Neural progenitor cell (in vitro differentiated cells): ENCODE data around the gene FIBCD1. TPM values are rescaled to one million over a fixed set of nuclear protein-coding genes. Genes with fewer than 3 reads are reported as not detected.

ENCODE experiments used
- DNase-seq: peaks from one replicate; pipeline ENCODE4 v3.0.0-alpha.2; 2016; ENCODE audit warnings: low spot score
- H2AFZ ChIP-seq: fragments of 200-600 bp; sonication (generic); replicated peaks from 2 replicates; pipeline ENCODE4 v1.6.1; 2016; ENCODE audit warnings: antibody characterized with exemption
- H3F3A ChIP-seq: fragments of 200-600 bp; sonication (generic); 2 replicates; pipeline ENCODE4 v1.6.1; 2016; ENCODE audit warnings: antibody characterized with exemption, low read depth
- H3K27ac ChIP-seq: fragments of 200-600 bp; sonication (generic); 2 replicates; pipeline ENCODE4 v1.5.1; 2016; ENCODE audit warnings: mild to moderate bottlenecking
- H3K27me3 ChIP-seq: fragments of 200-600 bp; sonication (generic); 2 replicates; pipeline ENCODE4 v1.6.1; 2016; ENCODE audit warnings: mild to moderate bottlenecking, moderate library complexity
- H3K36me3 ChIP-seq: fragments of 200-600 bp; sonication (generic); 2 replicates; pipeline ENCODE4 v1.5.1; 2016
- H3K4me1 ChIP-seq: fragments of 200-600 bp; sonication (generic); 2 replicates; pipeline ENCODE4 v1.6.1; 2016; ENCODE audit warnings: mixed run types
- H3K4me2 ChIP-seq: fragments of 200-600 bp; sonication (generic); 2 replicates; pipeline ENCODE4 v1.6.1; 2016
- H3K4me3 ChIP-seq: fragments of 200-600 bp; sonication (generic); 2 replicates; pipeline ENCODE4 v1.5.1; 2016
- H3K79me2 ChIP-seq: fragments of 200-600 bp; sonication (generic); 2 replicates; pipeline ENCODE4 v1.6.1; 2016; ENCODE audit warnings: low read depth
- H3K9ac ChIP-seq: fragments of 200-600 bp; sonication (generic); 2 replicates; pipeline ENCODE4 v1.6.1; 2016
- H3K9me3 ChIP-seq: fragments of 200-600 bp; sonication (generic); 2 replicates; pipeline ENCODE4 v1.5.1; 2016; ENCODE audit warnings: low read depth
- H4K20me1 ChIP-seq: fragments of 200-600 bp; sonication (generic); 2 replicates; pipeline ENCODE4 v1.6.1; 2016; ENCODE audit warnings: low read depth
- H3K27ac Mint-ChIP-seq: 3 replicates; pipeline ENCODE4 v1.8.0; 2021; ENCODE audit warnings: mixed read lengths
- H3K27me3 Mint-ChIP-seq: 2 replicates; pipeline ENCODE4 v1.8.0; 2022; ENCODE audit warnings: low read depth, mild to moderate bottlenecking, inconsistent platforms, moderate library complexity, mixed read lengths; ENCODE audit not compliant: insufficient read depth
- H3K36me3 Mint-ChIP-seq: 3 replicates; pipeline ENCODE4 v1.8.0; 2021; ENCODE audit warnings: mixed read lengths
- H3K4me1 Mint-ChIP-seq: 3 replicates; pipeline ENCODE4 v1.8.0; 2021; ENCODE audit warnings: mixed read lengths
- H3K4me3 Mint-ChIP-seq: 3 replicates; pipeline ENCODE4 v1.8.0; 2021; ENCODE audit warnings: mild to moderate bottlenecking, moderate library complexity, mixed read lengths
- H3K9me3 Mint-ChIP-seq: 3 replicates; pipeline ENCODE4 v1.8.0; 2020; ENCODE audit warnings: mixed read lengths
- CTCF ChIP-seq: fragments of 200-600 bp; sonication (generic); IDR thresholded peaks from 2 replicates; pipeline ENCODE4 v1.5.1; 2017; ENCODE audit warnings: antibody characterized with exemption, mild to moderate bottlenecking
- EZH2 ChIP-seq: fragments of 200-600 bp; sonication (generic); IDR thresholded peaks from 2 replicates; pipeline ENCODE4 v1.6.1; 2017; ENCODE audit warnings: antibody characterized with exemption, mild to moderate bottlenecking, moderate library complexity
- EZH2phosphoT487 ChIP-seq: fragments of 200-600 bp; sonication (generic); IDR thresholded peaks from 2 replicates; pipeline ENCODE4 v1.6.1; 2017; ENCODE audit warnings: antibody characterized with exemption
- total RNA-seq: library from RNA; depleted of rRNA; stranded (reverse); fragments of >200 nt; gene quantifications from 2 replicates; pipeline ENCODE4 v1.2.3, GENCODE V29; 2015; ENCODE audit warnings: low replicate concordance

FIBCD1 gene
- total RNA-seq, 1 donor from 2014 or later, result 1.8 TPM

- Histone ChIP-seq H2AFZ (no peak overlapping the region), H3K4me3 (no peak overlapping the region), H3K4me2 (no peak overlapping the region), H3K79me2 (no peaks in the 10 kb centered on the region), H3K36me3 (peaks cover 6% of the 10 kb centered on the region), H3K4me1 (no peaks in the 10 kb centered on the region), H3K9me3 (no peaks in the 10 kb centered on the region), H3K27ac (no peak overlapping the region), H4K20me1 (peaks cover 17% of the 10 kb centered on the region), H3K9ac (no peak overlapping the region), H3K27me3 (no peaks in the 10 kb centered on the region), H3F3A (no peaks in the 10 kb centered on the region)
- Mint-ChIP-seq H3K27ac (no peak overlapping the region), H3K27me3 (peaks cover 7% of the 10 kb centered on the region), H3K4me1 (peaks cover 8% of the 10 kb centered on the region), H3K9me3 (no peaks in the 10 kb centered on the region), H3K4me3 (no peak overlapping the region), H3K36me3 (peaks cover 45% of the 10 kb centered on the region)
- no peak for DNase-seq
- TF ChIP-seq CTCF, result no peak
- TF ChIP-seq EZH2phosphoT487, result no peak
- no peak for TF ChIP-seq EZH2
Observed at GRCh38 chr9:130878295-130878694, 60.8 kb downstream of the FIBCD1 start.

- Mint-ChIP-seq H3K27ac (no peak overlapping the region), H3K36me3 (peaks cover 52% of the 10 kb centered on the region), H3K27me3 (peaks cover 5% of the 10 kb centered on the region), H3K4me3 (no peak overlapping the region), H3K9me3 (no peaks in the 10 kb centered on the region), H3K4me1 (peaks cover 9% of the 10 kb centered on the region)
- Histone ChIP-seq H3K9ac (no peak overlapping the region), H3K9me3 (no peaks in the 10 kb centered on the region), H2AFZ (no peak overlapping the region), H3K4me3 (no peak overlapping the region), H3F3A (no peaks in the 10 kb centered on the region), H3K27me3 (no peaks in the 10 kb centered on the region), H3K79me2 (no peaks in the 10 kb centered on the region), H3K27ac (no peak overlapping the region), H3K36me3 (peaks cover 6% of the 10 kb centered on the region), H4K20me1 (peaks cover 17% of the 10 kb centered on the region), H3K4me1 (no peaks in the 10 kb centered on the region), H3K4me2 (no peak overlapping the region)
- DNase-seq, result no peak
- TF ChIP-seq EZH2, result no peak
- no peak for TF ChIP-seq CTCF
- no peak for TF ChIP-seq EZH2phosphoT487
Observed at GRCh38 chr9:130877300-130877699, 61.7 kb downstream of the FIBCD1 start.

- Mint-ChIP-seq H3K4me1 (peaks cover 32% of the 10 kb centered on the region), H3K36me3 (peaks cover 47% of the 10 kb centered on the region), H3K4me3 (no peak overlapping the region), H3K9me3 (no peaks in the 10 kb centered on the region), H3K27me3 (peaks cover 5% of the 10 kb centered on the region), H3K27ac (no peak overlapping the region)
- Histone ChIP-seq H3K27ac (no peak overlapping the region), H3K4me1 (peaks cover 6% of the 10 kb centered on the region), H3K4me2 (no peak overlapping the region), H3K9ac (no peak overlapping the region), H3K36me3 (peaks cover 6% of the 10 kb centered on the region), H4K20me1 (peaks cover 39% of the 10 kb centered on the region), H3K4me3 (no peak overlapping the region), H3F3A (peaks cover 5% of the 10 kb centered on the region), H2AFZ (no peak overlapping the region), H3K79me2 (peaks cover 12% of the 10 kb centered on the region), H3K27me3 (no peaks in the 10 kb centered on the region), H3K9me3 (no peaks in the 10 kb centered on the region)
- DNase-seq, result no peak
- TF ChIP-seq CTCF (no peak), EZH2 (no peak), EZH2phosphoT487 (no peak)
Observed at GRCh38 chr9:130874783-130875182, 64.3 kb downstream of the FIBCD1 start.
